GM12878 (cell line): ENCODE results near the gene PDPN. TPM values are rescaled to one million over a fixed set of nuclear protein-coding genes. Genes with fewer than 3 reads are reported as not detected.

Experiments
- HDGF ChIP-seq: fragments of 450-650 bp; IDR thresholded peaks from 2 replicates; pipeline ENCODE4 v1.6.1; 2016; ENCODE audit warnings: antibody characterized with exemption
- MYB ChIP-seq: fragments of 150-350 bp; IDR thresholded peaks from 2 replicates; pipeline ENCODE4 v1.6.1; 2014; ENCODE audit warnings: mild to moderate bottlenecking, low read depth, low read length, borderline replicate concordance
- polyA plus RNA-seq, 11 experiments: library from polyadenylated mRNA; depleted of rRNA in 4 of 11; unstranded in 6 of 11; stranded (reverse) in 5 of 11; fragments of >200 nt; fragmentation: Nextera tagmentation in 4 of 11; fragmentation: Illumina TruSeq in 1 of 11; extraction: Ambion mirVana in 4 of 11; extraction: Trizol in 1 of 11; gene quantifications; 1 replicate in 1 of 11; 2 replicates in 10 of 11; pipeline versions ENCODE4 v1.2.1 to v1.2.3, GENCODE V29; 2011 to 2016; ENCODE audit warnings: inconsistent platforms in 2 of 11, missing spikeins in 2 of 11, low read depth in 1 of 11
- total RNA-seq, 4 experiments: library from RNA; depleted of rRNA in 3 of 4; stranded (reverse); fragments of >200 nt in 3 of 4; fragmentation: Illumina TruSeq in 1 of 4; extraction: Trizol in 1 of 4; gene quantifications; 2 replicates each; pipeline versions ENCODE4 v1.2.1 to v1.2.3, GENCODE V29; 2013 to 2021
- TF ChIP-seq, protein P1 (sequence below): fragments of 450-650 bp; IDR thresholded peaks from 2 replicates; pipeline ENCODE4 v1.6.1; 2017; ENCODE audit warnings: mild to moderate bottlenecking, moderate library complexity
- TF ChIP-seq, protein P2 (sequence below): IDR thresholded peaks from 2 replicates; pipeline ENCODE4 v1.6.1; 2012; ENCODE audit warnings: low read length, inconsistent platforms
- TF ChIP-seq, protein P3 (sequence below): fragments of 450-650 bp; IDR thresholded peaks from 2 replicates; pipeline ENCODE4 v1.6.1; 2017; ENCODE audit warnings: mild to moderate bottlenecking, low read depth, inconsistent platforms; ENCODE audit not compliant: poor library complexity, severe bottlenecking

PDPN gene
- total and polyA plus RNA-seq, 10 of the 15 experiments (the other 5 are each of a cell fraction or from before 2014, with no cell fraction given), result 0.21 TPM; not detected in 9

DNA sequence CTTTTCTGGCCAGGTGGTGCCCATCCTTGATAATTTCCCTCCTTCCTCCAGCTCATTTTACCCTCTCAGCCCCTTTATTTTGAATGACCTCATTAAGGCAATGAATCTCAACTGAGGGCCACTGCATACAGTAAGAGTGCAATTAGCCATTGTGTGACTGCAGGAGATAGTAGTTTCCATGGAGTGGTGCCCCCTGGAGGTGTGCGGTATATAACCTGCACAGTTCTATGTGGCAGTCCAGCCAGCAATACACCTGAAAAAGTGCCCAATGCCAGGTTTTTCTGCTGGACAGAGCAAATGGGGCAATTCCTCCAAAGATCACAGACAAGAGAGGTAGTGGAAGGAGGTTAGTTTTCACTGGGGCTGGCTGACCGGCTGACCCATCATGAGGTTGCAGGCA lies 43.9 kb upstream of the PDPN start (continued):
- TF ChIP-seq, protein P1, sequence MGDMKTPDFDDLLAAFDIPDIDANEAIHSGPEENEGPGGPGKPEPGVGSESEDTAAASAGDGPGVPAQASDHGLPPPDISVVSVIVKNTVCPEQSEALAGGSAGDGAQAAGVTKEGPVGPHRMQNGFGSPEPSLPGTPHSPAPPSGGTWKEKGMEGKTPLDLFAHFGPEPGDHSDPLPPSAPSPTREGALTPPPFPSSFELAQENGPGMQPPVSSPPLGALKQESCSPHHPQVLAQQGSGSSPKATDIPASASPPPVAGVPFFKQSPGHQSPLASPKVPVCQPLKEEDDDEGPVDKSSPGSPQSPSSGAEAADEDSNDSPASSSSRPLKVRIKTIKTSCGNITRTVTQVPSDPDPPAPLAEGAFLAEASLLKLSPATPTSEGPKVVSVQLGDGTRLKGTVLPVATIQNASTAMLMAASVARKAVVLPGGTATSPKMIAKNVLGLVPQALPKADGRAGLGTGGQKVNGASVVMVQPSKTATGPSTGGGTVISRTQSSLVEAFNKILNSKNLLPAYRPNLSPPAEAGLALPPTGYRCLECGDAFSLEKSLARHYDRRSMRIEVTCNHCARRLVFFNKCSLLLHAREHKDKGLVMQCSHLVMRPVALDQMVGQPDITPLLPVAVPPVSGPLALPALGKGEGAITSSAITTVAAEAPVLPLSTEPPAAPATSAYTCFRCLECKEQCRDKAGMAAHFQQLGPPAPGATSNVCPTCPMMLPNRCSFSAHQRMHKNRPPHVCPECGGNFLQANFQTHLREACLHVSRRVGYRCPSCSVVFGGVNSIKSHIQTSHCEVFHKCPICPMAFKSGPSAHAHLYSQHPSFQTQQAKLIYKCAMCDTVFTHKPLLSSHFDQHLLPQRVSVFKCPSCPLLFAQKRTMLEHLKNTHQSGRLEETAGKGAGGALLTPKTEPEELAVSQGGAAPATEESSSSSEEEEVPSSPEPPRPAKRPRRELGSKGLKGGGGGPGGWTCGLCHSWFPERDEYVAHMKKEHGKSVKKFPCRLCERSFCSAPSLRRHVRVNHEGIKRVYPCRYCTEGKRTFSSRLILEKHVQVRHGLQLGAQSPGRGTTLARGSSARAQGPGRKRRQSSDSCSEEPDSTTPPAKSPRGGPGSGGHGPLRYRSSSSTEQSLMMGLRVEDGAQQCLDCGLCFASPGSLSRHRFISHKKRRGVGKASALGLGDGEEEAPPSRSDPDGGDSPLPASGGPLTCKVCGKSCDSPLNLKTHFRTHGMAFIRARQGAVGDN, result no peak
- TF ChIP-seq HDGF (no peak), MYB (no peak)
- TF ChIP-seq, protein P2, sequence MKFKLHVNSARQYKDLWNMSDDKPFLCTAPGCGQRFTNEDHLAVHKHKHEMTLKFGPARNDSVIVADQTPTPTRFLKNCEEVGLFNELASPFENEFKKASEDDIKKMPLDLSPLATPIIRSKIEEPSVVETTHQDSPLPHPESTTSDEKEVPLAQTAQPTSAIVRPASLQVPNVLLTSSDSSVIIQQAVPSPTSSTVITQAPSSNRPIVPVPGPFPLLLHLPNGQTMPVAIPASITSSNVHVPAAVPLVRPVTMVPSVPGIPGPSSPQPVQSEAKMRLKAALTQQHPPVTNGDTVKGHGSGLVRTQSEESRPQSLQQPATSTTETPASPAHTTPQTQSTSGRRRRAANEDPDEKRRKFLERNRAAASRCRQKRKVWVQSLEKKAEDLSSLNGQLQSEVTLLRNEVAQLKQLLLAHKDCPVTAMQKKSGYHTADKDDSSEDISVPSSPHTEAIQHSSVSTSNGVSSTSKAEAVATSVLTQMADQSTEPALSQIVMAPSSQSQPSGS, result no peak
- TF ChIP-seq, protein P3, sequence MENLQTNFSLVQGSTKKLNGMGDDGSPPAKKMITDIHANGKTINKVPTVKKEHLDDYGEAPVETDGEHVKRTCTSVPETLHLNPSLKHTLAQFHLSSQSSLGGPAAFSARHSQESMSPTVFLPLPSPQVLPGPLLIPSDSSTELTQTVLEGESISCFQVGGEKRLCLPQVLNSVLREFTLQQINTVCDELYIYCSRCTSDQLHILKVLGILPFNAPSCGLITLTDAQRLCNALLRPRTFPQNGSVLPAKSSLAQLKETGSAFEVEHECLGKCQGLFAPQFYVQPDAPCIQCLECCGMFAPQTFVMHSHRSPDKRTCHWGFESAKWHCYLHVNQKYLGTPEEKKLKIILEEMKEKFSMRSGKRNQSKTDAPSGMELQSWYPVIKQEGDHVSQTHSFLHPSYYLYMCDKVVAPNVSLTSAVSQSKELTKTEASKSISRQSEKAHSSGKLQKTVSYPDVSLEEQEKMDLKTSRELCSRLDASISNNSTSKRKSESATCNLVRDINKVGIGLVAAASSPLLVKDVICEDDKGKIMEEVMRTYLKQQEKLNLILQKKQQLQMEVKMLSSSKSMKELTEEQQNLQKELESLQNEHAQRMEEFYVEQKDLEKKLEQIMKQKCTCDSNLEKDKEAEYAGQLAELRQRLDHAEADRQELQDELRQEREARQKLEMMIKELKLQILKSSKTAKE, result no peak
